H9 (cell line): ENCODE measurements around the gene VCAN. TPM values are rescaled to one million over a fixed set of nuclear protein-coding genes. Genes with fewer than 3 reads are reported as not detected.

Experiments used
- DNase-seq: peaks from one replicate; pipeline ENCODE4 v3.0.0-alpha.2; 2017
- H2AFZ ChIP-seq: one replicate; pipeline ENCODE4 v1.6.1; 2013; ENCODE audit warnings: mild to moderate bottlenecking, low read length, control low read depth, moderate library complexity
- H2AK5ac ChIP-seq: 2 replicates; pipeline ENCODE4 v1.6.1; 2013; ENCODE audit warnings: low read length, control low read depth, mixed read lengths; ENCODE audit not compliant: insufficient read length
- H2BK120ac ChIP-seq: one replicate; pipeline ENCODE4 v1.6.1; 2013; ENCODE audit warnings: low read depth, mild to moderate bottlenecking, low read length, control low read depth, inconsistent platforms; ENCODE audit not compliant: poor library complexity, severe bottlenecking
- H2BK12ac ChIP-seq: 2 replicates; pipeline ENCODE4 v1.6.1; 2013; ENCODE audit warnings: low read length, control low read depth, mixed read lengths, low read depth; ENCODE audit not compliant: insufficient read length
- H2BK15ac ChIP-seq: 2 replicates; pipeline ENCODE4 v1.6.1; 2013; ENCODE audit warnings: low read depth, low read length, control low read depth
- H2BK20ac ChIP-seq: one replicate; pipeline ENCODE4 v1.6.1; 2013; ENCODE audit warnings: low read depth, mild to moderate bottlenecking, low read length, control low read depth, inconsistent platforms; ENCODE audit not compliant: poor library complexity, severe bottlenecking
- H2BK5ac ChIP-seq: 2 replicates; pipeline ENCODE4 v1.6.1; 2013; ENCODE audit warnings: low read length, control low read depth, mixed read lengths; ENCODE audit not compliant: insufficient read length
- H3K14ac ChIP-seq: 2 replicates; pipeline ENCODE4 v1.6.1; 2013; ENCODE audit warnings: low read length, control low read depth; ENCODE audit not compliant: insufficient read depth
- H3K18ac ChIP-seq: 2 replicates; pipeline ENCODE4 v1.6.1; 2013; ENCODE audit warnings: low read depth, mild to moderate bottlenecking, mixed read lengths, low read length, control low read depth; ENCODE audit not compliant: insufficient read length
- H3K23ac ChIP-seq: 2 replicates; pipeline ENCODE4 v1.6.1; 2013; ENCODE audit warnings: low read length, control low read depth, mixed read lengths, low read depth; ENCODE audit not compliant: insufficient read length
- H3K23me2 ChIP-seq: 2 replicates; pipeline ENCODE4 v1.6.1; 2013; ENCODE audit warnings: low read depth, mild to moderate bottlenecking, mixed read lengths, low read length, control low read depth; ENCODE audit not compliant: insufficient read length, poor library complexity, severe bottlenecking
- H3K27ac ChIP-seq: 2 replicates; pipeline ENCODE4 v1.5.1; 2013; ENCODE audit warnings: low read length, control low read depth, mixed read lengths, low read depth; ENCODE audit not compliant: insufficient read length
- H3K27me3 ChIP-seq: 2 replicates; pipeline ENCODE4 v1.6.1; 2013; ENCODE audit warnings: low read length, control low read depth, inconsistent platforms; ENCODE audit not compliant: insufficient read depth
- H3K4ac ChIP-seq: 2 replicates; pipeline ENCODE4 v1.6.1; 2013; ENCODE audit warnings: low read depth, mild to moderate bottlenecking, control low read depth, inconsistent platforms, low read length, moderate library complexity
- H3K4me1 ChIP-seq: 2 replicates; pipeline ENCODE4 v1.6.1; 2013; ENCODE audit warnings: low read length, control low read depth, inconsistent platforms; ENCODE audit not compliant: insufficient read depth
- H3K4me2 ChIP-seq: 2 replicates; pipeline ENCODE4 v1.6.1; 2013; ENCODE audit warnings: low read length, control low read depth, mixed read lengths; ENCODE audit not compliant: insufficient read length, insufficient read depth
- H3K56ac ChIP-seq: 2 replicates; pipeline ENCODE4 v1.6.1; 2013; ENCODE audit warnings: low read depth, mild to moderate bottlenecking, mixed read lengths, low read length, control low read depth; ENCODE audit not compliant: insufficient read length
- H3K79me1 ChIP-seq: 2 replicates; pipeline ENCODE4 v1.6.1; 2013; ENCODE audit warnings: low read depth, mild to moderate bottlenecking, moderate library complexity, low read length, control low read depth, inconsistent platforms; ENCODE audit not compliant: insufficient read depth, poor library complexity, severe bottlenecking
- H3K79me2 ChIP-seq: 2 replicates; pipeline ENCODE4 v1.6.1; 2013; ENCODE audit warnings: low read length, control low read depth, inconsistent platforms; ENCODE audit not compliant: insufficient read depth
- H3K9ac ChIP-seq: 2 replicates; pipeline ENCODE4 v1.6.1; 2013; ENCODE audit warnings: low read length, control low read depth, mixed read lengths; ENCODE audit not compliant: insufficient read length; ENCODE audit errors: extremely low read depth
- H3K9me3 ChIP-seq: one replicate; pipeline ENCODE4 v1.6.1; 2013; ENCODE audit warnings: low read depth, low read length, inconsistent platforms; ENCODE audit not compliant: control insufficient read depth
- H3T11ph ChIP-seq: one replicate; pipeline ENCODE4 v1.6.1; 2013; ENCODE audit warnings: mild to moderate bottlenecking, low read length, control low read depth, inconsistent platforms
- H4K20me1 ChIP-seq: one replicate; pipeline ENCODE4 v1.6.1; 2013; ENCODE audit not compliant: control insufficient read depth, insufficient read length, insufficient read depth
- H4K5ac ChIP-seq: 2 replicates; pipeline ENCODE4 v1.6.1; 2013; ENCODE audit warnings: low read depth, mild to moderate bottlenecking, mixed read lengths, low read length, control low read depth; ENCODE audit not compliant: insufficient read length
- H4K8ac ChIP-seq: replicated peaks from 2 replicates; pipeline ENCODE4 v1.6.1; 2013; ENCODE audit warnings: low read length, control low read depth, mixed read lengths, low read depth; ENCODE audit not compliant: insufficient read length
- H4K91ac ChIP-seq: 2 replicates; pipeline ENCODE4 v1.6.1; 2013; ENCODE audit warnings: low read depth, mild to moderate bottlenecking, moderate library complexity, mixed read lengths, low read length, control low read depth; ENCODE audit not compliant: insufficient read length
- H3K27ac Mint-ChIP-seq, 3 experiments: 2 replicates in 2 of 3; 3 replicates in 1 of 3; pipeline ENCODE4 v1.8.0; 2020 to 2021; ENCODE audit warnings: mixed read lengths in 3 of 3, mild to moderate bottlenecking in 1 of 3, moderate library complexity in 1 of 3
- H3K27me3 Mint-ChIP-seq: 2 replicates; pipeline ENCODE4 v1.8.0; 2021; ENCODE audit warnings: low read depth, mild to moderate bottlenecking, moderate library complexity, mixed read lengths
- H3K36me3 Mint-ChIP-seq, 3 experiments: 2 replicates in 2 of 3; 3 replicates in 1 of 3; pipeline ENCODE4 v1.8.0; 2020 to 2021; ENCODE audit warnings: low read depth in 3 of 3, mixed read lengths in 3 of 3; ENCODE audit not compliant: insufficient read depth in 1 of 3
- H3K4me1 Mint-ChIP-seq, 2 experiments: 2 replicates each; pipeline ENCODE4 v1.8.0; 2020; ENCODE audit warnings: mixed read lengths in 2 of 2
- H3K4me3 Mint-ChIP-seq, 2 experiments: 2 replicates in 1 of 2; 3 replicates in 1 of 2; pipeline ENCODE4 v1.8.0; 2020 to 2021; ENCODE audit warnings: mild to moderate bottlenecking in 2 of 2, mixed read lengths in 2 of 2, moderate library complexity in 1 of 2
- H3K9me3 Mint-ChIP-seq, 2 experiments: 2 replicates in 1 of 2; 3 replicates in 1 of 2; pipeline ENCODE4 v1.8.0; 2020; ENCODE audit warnings: mild to moderate bottlenecking in 2 of 2, mixed read lengths in 2 of 2, moderate library complexity in 1 of 2
- WGBS: extraction: QIAGEN DNeasy Blood & Tissue Kit; methylation state at CpG from one replicate; pipeline ENCODE4 v1.1.7; 2013; ENCODE audit warnings: missing lambda C conversion rate, low lambda C conversion rate, mixed read lengths; ENCODE audit not compliant: insufficient read length; ENCODE audit errors: extremely low coverage; 5-methylcytosine and 5-hydroxymethylcytosine counted together
- total RNA-seq: library from RNA; stranded (reverse); gene quantifications from 2 replicates; pipeline ENCODE4 v1.2.1, GENCODE V29; 2021
- TF ChIP-seq, protein P1 (sequence below): fragments of 200-600 bp; sonication (generic); conservative IDR thresholded peaks from 3 replicates; pipeline ENCODE4 v1.8.0; 2021; ENCODE audit warnings: antibody characterized with exemption, mild to moderate bottlenecking

The VCAN gene
- total RNA-seq, 1 experiment from 2014 or later: 278 TPM

DNA sequence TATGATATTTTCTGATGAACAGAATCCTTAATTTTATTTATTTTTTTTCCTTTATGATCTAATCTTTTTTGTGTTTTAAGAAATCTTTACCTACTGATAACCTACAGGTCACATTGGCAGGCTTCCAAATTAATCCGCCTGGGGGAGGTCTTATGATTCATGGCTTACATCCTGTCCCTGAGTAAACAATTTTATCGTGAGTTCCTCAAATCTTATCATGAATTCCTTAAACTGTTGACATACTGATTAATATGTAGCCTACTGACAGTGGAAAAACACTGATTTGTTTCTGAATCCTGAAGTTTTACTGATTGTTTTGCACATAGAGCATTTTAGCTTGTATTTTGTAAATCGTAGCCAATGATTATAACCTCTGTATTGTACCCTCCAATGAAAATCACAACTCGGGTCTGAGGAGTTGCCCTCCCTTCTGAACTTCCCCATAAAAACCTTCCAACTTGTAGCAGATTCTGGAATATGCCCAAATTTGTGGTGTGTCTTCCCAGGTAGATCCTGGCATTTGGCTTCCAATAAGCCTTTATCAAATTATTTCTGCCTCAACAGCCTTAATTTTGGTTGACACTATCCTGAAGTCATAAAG, 105.6 kb downstream of the VCAN start:
- Histone ChIP-seq H3K9me3 (no peaks in the 10 kb centered on the region), H2BK20ac (no peak overlapping the region), H4K91ac (no peak overlapping the region), H4K20me1 (no peaks in the 10 kb centered on the region), H3K27me3 (no peaks in the 10 kb centered on the region), H3K23me2 (no peaks in the 10 kb centered on the region), H3K14ac (no peak overlapping the region), H3K56ac (no peak overlapping the region), H2BK12ac (no peak overlapping the region), H2BK5ac (no peak overlapping the region), H4K5ac (no peak overlapping the region), H3K4me1 (no peaks in the 10 kb centered on the region), H2AFZ (no peak overlapping the region), H3K79me1 (no peaks in the 10 kb centered on the region), H2BK120ac (no peak overlapping the region), H3K4ac (no peak overlapping the region), H3K79me2 (no peaks in the 10 kb centered on the region), H3K27ac (no peak overlapping the region), H3T11ph (no peak overlapping the region), H2AK5ac (no peak overlapping the region), H3K23ac (no peak overlapping the region), H2BK15ac (no peak overlapping the region), H3K18ac (no peak overlapping the region), H3K4me2 (no peak overlapping the region), H4K8ac (no peak overlapping the region), H3K9ac (no peak overlapping the region)
- H3K4me3 Mint-ChIP-seq: no peak overlapping the region
- no peaks in the 10 kb centered on the region; a peak in 2 of 5 replicates for H3K9me3 Mint-ChIP-seq
- no CpG with 5 or more reads among the region's 4 CpGs for WGBS
- no peak for DNase-seq
- H3K36me3 Mint-ChIP-seq: peaks cover 36 to 74% (median 52%) of the 10 kb centered on the region in 3 experiments
- TF ChIP-seq, protein P1, sequence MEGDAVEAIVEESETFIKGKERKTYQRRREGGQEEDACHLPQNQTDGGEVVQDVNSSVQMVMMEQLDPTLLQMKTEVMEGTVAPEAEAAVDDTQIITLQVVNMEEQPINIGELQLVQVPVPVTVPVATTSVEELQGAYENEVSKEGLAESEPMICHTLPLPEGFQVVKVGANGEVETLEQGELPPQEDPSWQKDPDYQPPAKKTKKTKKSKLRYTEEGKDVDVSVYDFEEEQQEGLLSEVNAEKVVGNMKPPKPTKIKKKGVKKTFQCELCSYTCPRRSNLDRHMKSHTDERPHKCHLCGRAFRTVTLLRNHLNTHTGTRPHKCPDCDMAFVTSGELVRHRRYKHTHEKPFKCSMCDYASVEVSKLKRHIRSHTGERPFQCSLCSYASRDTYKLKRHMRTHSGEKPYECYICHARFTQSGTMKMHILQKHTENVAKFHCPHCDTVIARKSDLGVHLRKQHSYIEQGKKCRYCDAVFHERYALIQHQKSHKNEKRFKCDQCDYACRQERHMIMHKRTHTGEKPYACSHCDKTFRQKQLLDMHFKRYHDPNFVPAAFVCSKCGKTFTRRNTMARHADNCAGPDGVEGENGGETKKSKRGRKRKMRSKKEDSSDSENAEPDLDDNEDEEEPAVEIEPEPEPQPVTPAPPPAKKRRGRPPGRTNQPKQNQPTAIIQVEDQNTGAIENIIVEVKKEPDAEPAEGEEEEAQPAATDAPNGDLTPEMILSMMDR: no peak
- no peaks in the 10 kb centered on the region for H3K27me3 Mint-ChIP-seq
- no peaks in the 10 kb centered on the region for H3K4me1 Mint-ChIP-seq
- H3K27ac Mint-ChIP-seq: no peak overlapping the region
